Measurements from ENCODE around the gene POU3F3. TPM values are rescaled to one million over a fixed set of nuclear protein-coding genes. Genes with fewer than 3 reads are reported as not detected.

The POU3F3 gene
- total and polyA plus RNA-seq, 2 of the 8 experiments (the other 6 are each of a cell fraction or from before 2014, with no cell fraction given) = 0.09 TPM; not detected in 1

- 0 out of 2 replicates have a peak, but pooled peaks have one; percentile 51 for TF ChIP-seq TCF12 (IDR thresholded peaks at IDR 0.05; ENCODE audit: low read depth, low read length)
- no peak for TF ChIP-seq RNF2 (IDR thresholded peaks at IDR 0.05; ENCODE audit: borderline replicate concordance, low read depth, low read length, missing control alignments, poor library complexity, severe bottlenecking)
- no peak overlapping the region for H3K4ac ChIP-seq (replicated peaks; ENCODE audit: insufficient read length, low read depth, low read length)
- H3K27me3 ChIP-seq (replicated peaks in 1 of 4; ENCODE audit: control insufficient read depth in 3 of 4, extremely low read depth in 1 of 4, insufficient read depth in 3 of 4, low read length in 3 of 4) = peaks cover 75 to 100% (median 89%) of the 10 kb centered on the region in 4 experiments
- H2BK120ac ChIP-seq (replicated peaks; ENCODE audit: low read depth, low read length) = no peak overlapping the region
- CTCF ChIA-PET (ENCODE audit: partially characterized antibody) = no interaction called here
- no peak overlapping the region for H3K27ac ChIP-seq (ENCODE audit: low read depth, low read length)
- FAIRE-seq = no peak
- peaks cover 10% of the 10 kb centered on the region for H3K23me2 ChIP-seq (ENCODE audit: low read depth, low read length)
- peak overlapping the region; percentile 66 to 70; a peak in 3 of 4 replicates for H3K4me2 ChIP-seq (ENCODE audit: insufficient read depth in 1 of 2, low read depth in 2 of 2, low read length in 2 of 2)
- H4K5ac ChIP-seq (ENCODE audit: insufficient read length, low read depth, low read length) = no peak overlapping the region
- peaks cover 8 to 42% (median 23%) of the 10 kb centered on the region in 4 experiments for H3K4me1 ChIP-seq (replicated peaks in 1 of 4; ENCODE audit: control insufficient read depth in 3 of 4, insufficient read depth in 4 of 4, low read length in 3 of 4)
- peak overlapping the region in 1 of 4 experiments; percentile 47; a peak in 2 of 8 replicates for H3K4me3 ChIP-seq (ENCODE audit: extremely low read depth in 1 of 4, insufficient read depth in 2 of 4, low read depth in 3 of 4, low read length in 4 of 4)
- H3K79me2 ChIP-seq (ENCODE audit: control insufficient read depth in 1 of 2, insufficient read depth in 2 of 2, low read length in 2 of 2) = no peaks in the 10 kb centered on the region
- no peaks in the 10 kb centered on the region for H3K79me1 ChIP-seq (ENCODE audit: low read depth, low read length)
- no peak overlapping the region for H3K56ac ChIP-seq (replicated peaks; ENCODE audit: insufficient read length, low read depth, low read length)
- no peak overlapping the region for H4K8ac ChIP-seq (ENCODE audit: extremely low read depth, insufficient read depth, low read length)
- H3K9ac ChIP-seq (replicated peaks in 1 of 4; ENCODE audit: extremely low read depth in 1 of 4, low read depth in 3 of 4, low read length in 3 of 4) = no peak overlapping the region
- no peak overlapping the region for H4K91ac ChIP-seq (replicated peaks; ENCODE audit: insufficient read length, low read length)
- H3K14ac ChIP-seq (ENCODE audit: insufficient read length) = no peak overlapping the region
- no peak overlapping the region for H2AK5ac ChIP-seq (ENCODE audit: low read depth, low read length)
- peaks cover 17 to 32% of the 10 kb centered on the region in 2 experiments for H4K20me1 ChIP-seq (replicated peaks in 1 of 2; ENCODE audit: control insufficient read depth in 1 of 2, insufficient read depth in 2 of 2, low read length in 2 of 2)
- no peak overlapping the region for H2BK15ac ChIP-seq (ENCODE audit: low read length)
- DNase-seq (ENCODE audit: low read depth in 1 of 2, low spot score in 2 of 2) = no peak
- 0 out of 2 replicates have a peak overlapping the region, but pooled peaks have one; percentile 93 for H3K18ac ChIP-seq (ENCODE audit: extremely low read depth, low read length)
- WGBS, 2 experiments (ENCODE audit: extremely low coverage in 1 of 2, insufficient coverage in 1 of 2, insufficient read length in 1 of 2, insufficient replicate concordance in 2 of 2, low coverage in 1 of 2, low lambda C conversion rate in 2 of 2, missing lambda C conversion rate in 1 of 2) = 7% methylated on average over 8 of the region's 8 CpGs; no CpG with 5 or more reads in 1 of the 2 experiments
- no peak overlapping the region for H3K23ac ChIP-seq (ENCODE audit: insufficient read length)
- POLR2A ChIA-PET (ENCODE audit: partially characterized antibody) = interaction anchor here (1.3 to 2.0 kb wide), 2 partner anchors 10 to 13 kb away, joined by 3 to 11 read pairs; no protein-coding TSS in a partner anchor
- H2BK20ac ChIP-seq (ENCODE audit: low read length) = no peak overlapping the region
- no peak overlapping the region for H2AFZ ChIP-seq (ENCODE audit: low read length)
- H3K36me3 ChIP-seq (ENCODE audit: control insufficient read depth in 2 of 4, insufficient read depth in 4 of 4, low read length in 3 of 4) = no peaks in the 10 kb centered on the region; a peak in 1 of 8 replicates
- no peak overlapping the region for H2BK5ac ChIP-seq (ENCODE audit: low read depth, low read length)
- H2BK12ac ChIP-seq (ENCODE audit: low read depth, low read length) = 0 out of 2 replicates have a peak overlapping the region, but pooled peaks have one; percentile 42
- no peaks in the 10 kb centered on the region for H3K9me3 ChIP-seq (ENCODE audit: insufficient read depth in 2 of 2, low read depth in 1 of 2, low read length in 1 of 2)
Observed at GRCh38 chr2:104863146-104863467, 9.2 kb downstream of the POU3F3 start.
